ENCODE measurements around the gene PLA2G2F. TPM values are rescaled to one million over a fixed set of nuclear protein-coding genes. Genes with fewer than 3 reads are reported as not detected.

PLA2G2F gene
- total RNA-seq, 1 donor from 2014 or later: not detected

GRCh38 chr1:20198296-20198695 lies 59.2 kb downstream of the PLA2G2F start:
- Mint-ChIP-seq H3K4me1 (ENCODE audit: unreplicated experiment) (peaks cover 6% of the 10 kb centered on the region), H3K9me3 (ENCODE audit: unreplicated experiment) (no peaks in the 10 kb centered on the region), H3K27me3 (ENCODE audit: unreplicated experiment) (peaks cover 2% of the 10 kb centered on the region), H3K4me3 (ENCODE audit: unreplicated experiment) (no peak overlapping the region), H3K36me3 (ENCODE audit: low read depth, unreplicated experiment) (no peaks in the 10 kb centered on the region), H3K27ac (ENCODE audit: unreplicated experiment) (no peak overlapping the region)
- DNase-seq (ENCODE audit: low spot score): no peak
- TF ChIP-seq, protein P1, sequence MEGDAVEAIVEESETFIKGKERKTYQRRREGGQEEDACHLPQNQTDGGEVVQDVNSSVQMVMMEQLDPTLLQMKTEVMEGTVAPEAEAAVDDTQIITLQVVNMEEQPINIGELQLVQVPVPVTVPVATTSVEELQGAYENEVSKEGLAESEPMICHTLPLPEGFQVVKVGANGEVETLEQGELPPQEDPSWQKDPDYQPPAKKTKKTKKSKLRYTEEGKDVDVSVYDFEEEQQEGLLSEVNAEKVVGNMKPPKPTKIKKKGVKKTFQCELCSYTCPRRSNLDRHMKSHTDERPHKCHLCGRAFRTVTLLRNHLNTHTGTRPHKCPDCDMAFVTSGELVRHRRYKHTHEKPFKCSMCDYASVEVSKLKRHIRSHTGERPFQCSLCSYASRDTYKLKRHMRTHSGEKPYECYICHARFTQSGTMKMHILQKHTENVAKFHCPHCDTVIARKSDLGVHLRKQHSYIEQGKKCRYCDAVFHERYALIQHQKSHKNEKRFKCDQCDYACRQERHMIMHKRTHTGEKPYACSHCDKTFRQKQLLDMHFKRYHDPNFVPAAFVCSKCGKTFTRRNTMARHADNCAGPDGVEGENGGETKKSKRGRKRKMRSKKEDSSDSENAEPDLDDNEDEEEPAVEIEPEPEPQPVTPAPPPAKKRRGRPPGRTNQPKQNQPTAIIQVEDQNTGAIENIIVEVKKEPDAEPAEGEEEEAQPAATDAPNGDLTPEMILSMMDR (IDR thresholded peaks at IDR 0.05; ENCODE audit: unreplicated experiment): no peak

GRCh38 chr1:20198918-20199317 lies 59.8 kb downstream of the PLA2G2F start:
- peaks cover 2% of the 10 kb centered on the region for H3K27me3 Mint-ChIP-seq (ENCODE audit: unreplicated experiment)
- TF ChIP-seq, protein P1 (IDR thresholded peaks at IDR 0.05; ENCODE audit: unreplicated experiment): no peak
- H3K4me3 Mint-ChIP-seq (ENCODE audit: unreplicated experiment): no peak overlapping the region

DNA sequence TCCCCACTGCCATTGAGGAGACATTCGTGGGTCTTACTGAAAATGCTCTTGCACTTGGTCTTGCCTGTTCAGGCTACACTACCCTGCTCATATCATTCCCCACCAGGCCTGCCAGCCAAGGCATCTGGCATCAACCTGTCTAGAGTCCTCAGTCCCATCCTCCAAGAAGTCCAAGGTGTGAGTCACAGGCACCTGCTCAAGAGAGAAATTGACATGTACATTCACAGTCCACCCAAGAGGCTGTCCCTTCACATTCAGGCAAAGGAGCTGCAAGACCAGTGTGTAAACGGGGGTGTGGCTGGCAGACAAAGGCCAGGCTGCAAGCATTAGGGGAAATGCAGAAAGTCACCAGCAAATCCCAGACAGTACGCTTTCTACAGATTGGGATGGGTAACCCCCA lies 60.3 kb downstream of the PLA2G2F start:
- no peak for DNase-seq (ENCODE audit: low spot score)
- H3K4me3 Mint-ChIP-seq (ENCODE audit: unreplicated experiment): no peak overlapping the region
- TF ChIP-seq, protein P1 (IDR thresholded peaks at IDR 0.05; ENCODE audit: unreplicated experiment): no peak
- no peaks in the 10 kb centered on the region for H3K36me3 Mint-ChIP-seq (ENCODE audit: low read depth, unreplicated experiment)
- H3K9me3 Mint-ChIP-seq (ENCODE audit: unreplicated experiment): no peaks in the 10 kb centered on the region
- peaks cover 2% of the 10 kb centered on the region for H3K27me3 Mint-ChIP-seq (ENCODE audit: unreplicated experiment)
- H3K4me1 Mint-ChIP-seq (ENCODE audit: unreplicated experiment): peaks cover 6% of the 10 kb centered on the region
- H3K27ac Mint-ChIP-seq (ENCODE audit: unreplicated experiment): no peak overlapping the region

More at GRCh38 chr1:20198918-20199317, 59.8 kb downstream of the PLA2G2F start:
- H3K4me1 Mint-ChIP-seq (ENCODE audit: unreplicated experiment): peaks cover 6% of the 10 kb centered on the region
- H3K36me3 Mint-ChIP-seq (ENCODE audit: low read depth, unreplicated experiment): no peaks in the 10 kb centered on the region
- H3K9me3 Mint-ChIP-seq (ENCODE audit: unreplicated experiment): no peaks in the 10 kb centered on the region
- no peak for DNase-seq (ENCODE audit: low spot score)
- no peak overlapping the region for H3K27ac Mint-ChIP-seq (ENCODE audit: unreplicated experiment)

DNA sequence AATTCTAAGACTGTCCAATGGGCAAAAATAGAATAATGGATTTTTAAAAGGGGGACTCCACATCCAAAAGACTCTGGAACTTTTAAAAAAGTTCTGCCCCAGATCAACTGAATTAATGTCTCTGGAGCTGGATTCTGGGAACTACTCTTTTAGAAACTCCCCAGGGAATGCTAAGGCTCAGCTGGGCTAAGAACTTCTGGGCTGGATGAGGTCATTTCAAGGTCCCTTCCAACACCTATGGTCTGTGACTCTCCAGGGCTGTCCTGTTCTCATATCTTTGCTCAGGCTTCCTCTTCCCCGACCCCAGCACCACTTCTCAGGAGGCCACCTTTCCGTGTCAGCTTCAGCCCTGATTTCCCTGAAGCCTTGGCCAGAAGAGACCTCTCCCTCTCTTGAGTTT lies 60.7 kb downstream of the PLA2G2F start:
- peaks cover 6% of the 10 kb centered on the region for H3K4me1 Mint-ChIP-seq (ENCODE audit: unreplicated experiment)
- TF ChIP-seq, protein P1 (IDR thresholded peaks at IDR 0.05; ENCODE audit: unreplicated experiment): no peak
- peaks cover 2% of the 10 kb centered on the region for H3K27me3 Mint-ChIP-seq (ENCODE audit: unreplicated experiment)
- no peak for DNase-seq (ENCODE audit: low spot score)
- no peak overlapping the region for H3K27ac Mint-ChIP-seq (ENCODE audit: unreplicated experiment)
- no peaks in the 10 kb centered on the region for H3K9me3 Mint-ChIP-seq (ENCODE audit: unreplicated experiment)
- no peak overlapping the region for H3K4me3 Mint-ChIP-seq (ENCODE audit: unreplicated experiment)
- no peaks in the 10 kb centered on the region for H3K36me3 Mint-ChIP-seq (ENCODE audit: low read depth, unreplicated experiment)

Other genes with a start within 250 kb of the PLA2G2F start
- gene PLA2G2E, start 215.7 kb upstream of the PLA2G2F start, total RNA-seq (ENCODE audit: unreplicated experiment): not detected
- gene PLA2G2A, start 159.7 kb upstream of the PLA2G2F start, total RNA-seq (ENCODE audit: unreplicated experiment): not detected
- 0.77 TPM for gene PLA2G5, start 69.1 kb upstream of the PLA2G2F start, total RNA-seq (ENCODE audit: unreplicated experiment)
- not detected for gene PLA2G2D, start 19.8 kb upstream of the PLA2G2F start, total RNA-seq (ENCODE audit: unreplicated experiment)
- 0.13 TPM for gene UBXN10, start 46.8 kb downstream of the PLA2G2F start, total RNA-seq (ENCODE audit: unreplicated experiment)
- gene PLA2G2C, start 47.2 kb downstream of the PLA2G2F start, total RNA-seq (ENCODE audit: unreplicated experiment): not detected
- gene VWA5B1, start 151.6 kb downstream of the PLA2G2F start, total RNA-seq (ENCODE audit: unreplicated experiment): not detected